ENCODE data around the gene CROCC2.

The CROCC2 gene

GRCh38 chr2:241009601-241010530, 103.7 kb downstream of the CROCC2 start:
- peak overlapping the region; percentile 13 for H3K4me3 ChIP-seq (ENCODE audit: low read depth, low read length)
- TF ChIP-seq CTCF (IDR thresholded peaks at IDR 0.05; ENCODE audit: low read depth, low read length, missing control alignments) = peak; percentile 13
- in situ Hi-C loops (cut with HindIII; ENCODE audit: low sequenced_read_pairs) = no loop called here
- peak; percentile 87 for DNase-seq (ENCODE audit: low read depth)

- DNase-seq (ENCODE audit: low read depth) = no peak
- in situ Hi-C loops (cut with HindIII; ENCODE audit: low sequenced_read_pairs) = no loop called here
- TF ChIP-seq CTCF (IDR thresholded peaks at IDR 0.05; ENCODE audit: low read depth, low read length, missing control alignments) = no peak
- H3K4me3 ChIP-seq (ENCODE audit: low read depth, low read length) = no peak overlapping the region
These were observed 104.6 kb downstream of the CROCC2 start for GRCh38 chr2:241010531-241011295.

DNA sequence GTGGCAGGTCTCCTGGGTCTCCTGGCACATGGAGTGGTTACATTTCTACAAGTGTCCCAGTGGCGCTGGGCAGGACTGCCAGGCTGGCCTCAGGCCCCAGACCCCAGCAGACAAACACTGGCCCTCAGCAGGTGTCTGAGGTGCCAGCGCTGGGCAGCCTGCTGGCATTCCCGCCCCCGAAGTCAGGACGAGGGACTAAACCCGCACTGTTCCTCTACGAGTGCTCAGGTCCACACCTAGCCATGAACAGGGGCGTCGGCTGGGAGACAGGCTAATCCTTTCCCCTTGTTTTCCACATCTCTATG, 105.1 kb downstream of the CROCC2 start:
- DNase-seq (ENCODE audit: low read depth) = no peak
- in situ Hi-C loops (cut with HindIII; ENCODE audit: low sequenced_read_pairs) = no loop called here
- TF ChIP-seq CTCF (IDR thresholded peaks at IDR 0.05; ENCODE audit: low read depth, low read length, missing control alignments) = no peak
- H3K4me3 ChIP-seq (ENCODE audit: low read depth, low read length) = no peak overlapping the region

DNA sequence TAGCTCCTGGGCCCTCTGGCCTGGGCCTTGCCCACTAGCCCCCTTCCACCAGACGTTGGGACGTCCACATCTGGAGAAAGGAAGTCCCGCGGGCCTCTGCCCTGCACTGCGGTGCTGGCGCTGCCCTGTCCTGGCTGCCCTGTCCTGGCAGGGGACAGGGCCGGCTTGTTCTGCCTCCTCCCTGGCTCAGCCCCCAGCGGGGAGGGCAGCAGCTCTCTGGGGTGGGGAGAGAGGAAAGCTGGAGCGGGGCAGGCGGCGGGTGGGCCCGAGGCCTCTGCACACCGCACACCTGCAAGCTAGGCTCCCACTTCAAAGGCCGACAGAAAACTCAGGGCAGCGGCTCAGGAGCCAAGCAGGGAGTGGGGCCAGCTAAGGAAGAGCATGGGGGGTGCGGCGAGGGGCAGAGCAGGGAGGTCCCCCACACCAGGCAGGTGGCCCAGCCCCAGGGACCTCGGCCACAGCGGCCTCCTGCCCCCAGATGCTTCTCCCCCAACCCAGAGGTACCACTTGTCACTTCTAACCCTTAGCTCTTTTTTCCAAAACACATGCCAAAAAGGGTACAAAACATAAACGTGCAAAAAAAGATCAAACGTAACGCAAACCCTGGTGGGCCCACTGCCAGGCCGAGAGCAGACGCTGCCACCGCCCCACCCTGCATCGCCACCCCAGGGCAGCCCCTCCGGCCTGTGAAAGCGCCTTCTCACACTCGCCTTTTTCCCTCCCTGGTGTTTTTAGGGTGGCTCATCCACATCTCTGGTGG, 105.8 kb downstream of the CROCC2 start:
- TF ChIP-seq CTCF (IDR thresholded peaks at IDR 0.05; ENCODE audit: low read depth, low read length, missing control alignments) = no peak
- in situ Hi-C loops (cut with HindIII; ENCODE audit: low sequenced_read_pairs) = no loop called here
- no peak for DNase-seq (ENCODE audit: low read depth)
- H3K4me3 ChIP-seq (ENCODE audit: low read depth, low read length) = no peak overlapping the region

- no peak overlapping the region for H3K4me3 ChIP-seq (ENCODE audit: low read depth, low read length)
- in situ Hi-C loops (cut with HindIII; ENCODE audit: low sequenced_read_pairs) = no loop called here
- TF ChIP-seq CTCF (IDR thresholded peaks at IDR 0.05; ENCODE audit: low read depth, low read length, missing control alignments) = no peak
- DNase-seq (ENCODE audit: low read depth) = no peak
These were observed 108.1 kb downstream of the CROCC2 start for GRCh38 chr2:241014224-241014623.

- in situ Hi-C loops (cut with HindIII; ENCODE audit: low sequenced_read_pairs) = no loop called here
- no peak for DNase-seq (ENCODE audit: low read depth)
- no peak for TF ChIP-seq CTCF (IDR thresholded peaks at IDR 0.05; ENCODE audit: low read depth, low read length, missing control alignments)
- H3K4me3 ChIP-seq (ENCODE audit: low read depth, low read length) = no peak overlapping the region
These were observed 108.6 kb downstream of the CROCC2 start for GRCh38 chr2:241014764-241015163.

All from astrocyte of the cerebellum (primary cell).